ENCODE measurements around the gene PATE3.

GRCh38 chr11:125835748-125836147, 47.8 kb downstream of the PATE3 start:
- TF ChIP-seq, protein P1, sequence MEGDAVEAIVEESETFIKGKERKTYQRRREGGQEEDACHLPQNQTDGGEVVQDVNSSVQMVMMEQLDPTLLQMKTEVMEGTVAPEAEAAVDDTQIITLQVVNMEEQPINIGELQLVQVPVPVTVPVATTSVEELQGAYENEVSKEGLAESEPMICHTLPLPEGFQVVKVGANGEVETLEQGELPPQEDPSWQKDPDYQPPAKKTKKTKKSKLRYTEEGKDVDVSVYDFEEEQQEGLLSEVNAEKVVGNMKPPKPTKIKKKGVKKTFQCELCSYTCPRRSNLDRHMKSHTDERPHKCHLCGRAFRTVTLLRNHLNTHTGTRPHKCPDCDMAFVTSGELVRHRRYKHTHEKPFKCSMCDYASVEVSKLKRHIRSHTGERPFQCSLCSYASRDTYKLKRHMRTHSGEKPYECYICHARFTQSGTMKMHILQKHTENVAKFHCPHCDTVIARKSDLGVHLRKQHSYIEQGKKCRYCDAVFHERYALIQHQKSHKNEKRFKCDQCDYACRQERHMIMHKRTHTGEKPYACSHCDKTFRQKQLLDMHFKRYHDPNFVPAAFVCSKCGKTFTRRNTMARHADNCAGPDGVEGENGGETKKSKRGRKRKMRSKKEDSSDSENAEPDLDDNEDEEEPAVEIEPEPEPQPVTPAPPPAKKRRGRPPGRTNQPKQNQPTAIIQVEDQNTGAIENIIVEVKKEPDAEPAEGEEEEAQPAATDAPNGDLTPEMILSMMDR (IDR thresholded peaks at IDR 0.05), result no peak
- no peak for TF ChIP-seq POLR2A (IDR thresholded peaks at IDR 0.05)

Measured in thyroid gland (tissue), 4 donors.